T-helper 9 cell (primary cell): ENCODE results near the gene TMEM201.

Experiments
- DNase-seq: peaks from one replicate; pipeline ENCODE4 v3.0.0-alpha.2; 2020

The TMEM201 gene

DNA sequence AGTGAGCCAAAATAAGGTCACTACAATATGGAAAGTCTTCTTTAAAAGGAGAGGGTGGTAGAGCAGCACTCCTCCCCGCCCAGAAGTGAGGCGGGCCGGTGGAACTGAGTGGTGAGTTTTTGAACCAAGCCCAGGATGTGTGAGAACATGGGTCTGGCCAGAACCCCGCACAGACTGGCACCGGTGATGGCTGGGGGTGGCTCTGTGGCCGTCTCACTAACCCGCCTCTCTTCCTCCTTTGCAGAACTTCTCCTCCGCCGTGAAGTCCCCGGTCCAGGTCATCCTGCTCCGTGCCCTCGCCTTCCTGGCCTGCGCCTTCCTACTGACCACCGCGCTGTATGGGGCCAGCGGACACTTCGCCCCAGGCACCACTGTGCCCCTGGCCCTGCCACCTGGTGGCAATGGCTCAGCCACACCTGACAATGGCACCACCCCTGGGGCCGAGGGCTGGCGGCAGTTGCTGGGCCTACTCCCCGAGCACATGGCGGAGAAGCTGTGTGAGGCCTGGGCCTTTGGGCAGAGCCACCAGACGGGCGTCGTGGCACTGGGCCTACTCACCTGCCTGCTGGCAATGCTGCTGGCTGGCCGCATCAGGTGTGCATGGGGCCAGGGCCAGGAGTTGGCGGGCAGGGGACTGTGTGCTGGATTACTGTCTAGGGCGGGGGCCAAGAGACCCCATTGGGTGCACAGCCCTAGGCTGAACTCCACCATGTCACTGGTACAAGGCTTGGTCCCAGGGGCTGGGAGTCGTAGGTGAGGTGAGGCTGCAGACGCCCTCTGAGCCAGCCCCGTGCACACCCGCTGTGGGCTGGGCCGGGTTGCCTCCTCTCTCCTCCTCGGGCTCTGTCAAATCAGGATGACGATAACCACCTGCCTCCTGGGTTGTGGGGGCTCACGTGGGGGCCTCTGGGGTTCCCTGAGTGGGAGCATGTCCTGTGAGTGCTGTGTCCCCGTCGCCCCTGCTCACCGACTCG is 12.4 kb downstream of the TMEM201 start:
- DNase-seq = no peak

DNA sequence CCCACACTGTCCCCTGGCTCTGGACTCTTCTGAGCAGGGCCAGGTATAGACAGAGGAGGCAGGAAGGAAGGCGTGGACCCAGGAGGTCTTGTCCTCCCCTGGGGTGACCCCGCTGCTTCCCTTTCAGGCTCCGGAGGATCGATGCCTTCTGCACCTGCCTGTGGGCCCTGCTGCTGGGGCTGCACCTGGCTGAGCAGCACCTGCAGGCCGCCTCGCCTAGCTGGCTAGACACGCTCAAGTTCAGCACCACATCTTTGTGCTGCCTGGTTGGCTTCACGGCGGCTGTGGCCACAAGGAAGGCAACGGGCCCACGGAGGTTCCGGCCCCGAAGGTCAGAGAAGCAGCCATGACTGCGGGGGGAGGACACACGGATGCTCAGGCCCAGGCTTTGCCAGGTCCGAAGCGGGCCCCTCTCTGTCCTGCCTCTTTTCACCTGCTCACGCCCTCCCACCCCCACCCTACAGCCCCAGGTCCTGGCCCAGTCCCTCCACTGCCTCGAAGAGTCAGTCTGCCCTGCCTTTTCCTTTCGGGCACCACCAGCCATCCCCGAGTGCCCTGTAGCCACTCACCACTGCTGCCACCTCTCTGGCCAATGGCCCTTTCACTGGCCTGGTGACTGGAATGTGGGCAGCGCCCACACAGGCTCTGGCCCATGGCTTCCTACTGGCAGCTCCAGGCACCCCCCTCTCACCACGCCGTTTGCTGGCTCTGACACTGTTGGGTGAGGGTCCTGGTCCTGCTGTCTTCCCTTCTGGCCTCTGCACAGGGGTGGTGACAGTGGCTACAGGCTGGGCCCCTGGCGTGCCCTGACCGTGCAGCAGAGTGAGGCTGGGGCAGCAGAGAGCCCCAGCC is 13.5 kb downstream of the TMEM201 start:
- DNase-seq = no peak

DNA sequence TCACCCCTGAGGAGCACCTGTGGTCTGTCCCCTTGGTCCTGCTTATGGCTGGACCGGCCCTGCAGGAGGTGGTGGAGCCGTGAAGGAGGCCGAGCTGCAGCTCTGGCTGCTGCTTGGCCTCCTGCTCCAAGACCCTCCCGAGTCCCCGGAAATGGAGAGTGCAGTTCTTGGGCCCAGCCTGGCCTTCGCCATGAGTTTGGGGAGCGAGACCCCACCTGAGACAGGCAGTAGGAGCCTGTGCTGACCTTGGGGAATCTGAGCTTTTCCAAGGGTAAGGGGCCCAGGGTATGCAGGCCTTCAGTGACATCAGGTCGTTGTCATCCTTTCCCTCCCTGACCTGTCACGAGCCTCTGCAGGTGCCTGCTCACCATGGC is 14.1 kb downstream of the TMEM201 start:
- DNase-seq = no peak

DNA sequence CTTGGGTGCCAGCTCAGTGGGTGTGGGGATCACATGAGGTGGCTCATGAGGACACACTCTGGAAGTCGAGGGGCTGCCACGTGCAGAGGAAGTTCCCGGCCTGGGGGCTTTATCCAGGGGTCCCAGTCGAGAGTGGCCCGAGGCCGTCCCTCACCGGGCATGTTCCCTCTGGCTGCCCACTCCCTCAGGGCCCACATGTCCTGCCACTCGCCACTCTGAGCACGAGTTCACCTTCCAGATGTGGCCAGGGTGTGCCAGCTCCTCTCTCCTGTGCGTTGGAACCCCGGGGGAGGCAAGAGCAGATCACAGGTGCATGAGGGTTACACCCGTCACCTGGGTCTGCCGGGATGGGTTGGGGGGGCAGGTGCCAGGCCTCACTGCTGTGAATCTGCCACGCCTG is 14.6 kb downstream of the TMEM201 start:
- no peak for DNase-seq

DNA sequence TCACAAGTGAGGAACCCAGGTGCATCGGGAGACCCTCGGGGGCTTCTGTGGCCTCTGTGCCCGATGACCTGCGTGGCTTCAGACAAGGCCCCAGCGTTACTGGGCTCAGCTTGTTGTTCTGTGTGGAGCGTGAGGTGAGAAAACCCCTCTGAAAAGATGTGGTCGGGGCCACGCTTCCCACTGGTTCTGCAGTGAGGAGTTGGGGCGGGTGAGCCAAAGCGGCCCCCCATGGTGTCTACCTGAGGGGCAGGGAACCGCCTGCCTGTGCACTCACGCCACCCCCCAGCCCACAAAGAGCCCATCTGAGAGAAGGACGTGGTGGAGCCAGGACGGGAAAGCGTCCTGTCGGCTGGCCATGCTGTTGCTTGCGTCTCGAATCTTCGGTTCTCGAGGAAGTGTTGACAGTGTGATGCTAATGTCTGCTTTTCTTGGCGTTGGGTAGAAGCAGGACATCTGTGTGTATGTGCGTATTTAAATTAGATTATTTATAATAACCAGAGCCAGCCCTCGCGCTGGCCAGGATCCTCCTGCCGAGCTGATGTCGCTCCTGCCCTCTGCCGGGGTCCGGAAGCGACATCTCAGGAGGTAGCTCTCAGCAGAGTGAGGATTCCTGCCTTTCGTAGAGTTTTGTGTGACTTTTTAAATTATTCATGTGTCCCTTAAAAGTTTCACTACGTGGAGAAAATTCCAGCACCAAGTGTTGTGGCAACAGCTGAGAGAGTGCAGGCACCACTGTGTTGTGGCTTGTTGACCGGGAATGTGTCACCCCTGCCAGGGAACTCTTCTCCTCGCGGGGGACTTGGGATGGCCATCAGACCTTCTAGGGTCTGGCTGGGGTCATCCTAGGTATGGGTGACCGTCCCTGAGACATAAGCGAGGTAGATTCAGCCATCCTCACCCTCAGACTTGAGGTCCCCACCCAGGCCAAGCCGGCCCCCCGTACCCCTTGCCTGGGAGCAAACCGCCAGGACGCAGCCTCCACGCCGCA is 15.3 kb downstream of the TMEM201 start:
- DNase-seq = no peak

DNA sequence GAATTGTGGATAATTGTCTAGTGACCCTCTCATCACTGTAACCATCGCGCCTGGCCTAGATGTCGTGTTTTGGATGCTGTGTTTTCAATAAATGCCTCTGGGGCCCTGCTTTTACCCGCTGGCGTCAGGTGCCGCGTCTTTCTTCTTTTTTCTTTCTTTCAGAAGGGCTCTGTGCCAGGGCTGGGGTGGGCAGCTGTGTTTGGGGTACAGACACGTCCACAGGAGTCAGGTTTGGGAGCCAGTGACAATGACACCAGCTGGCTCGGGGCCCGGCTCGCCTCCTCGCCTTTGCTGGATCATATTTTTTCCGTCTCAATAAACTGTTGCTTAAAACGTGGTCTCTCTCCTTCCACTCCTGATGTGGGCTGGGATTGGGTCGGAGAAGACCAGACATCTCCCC is 16.1 kb downstream of the TMEM201 start:
- DNase-seq = no peak

DNA sequence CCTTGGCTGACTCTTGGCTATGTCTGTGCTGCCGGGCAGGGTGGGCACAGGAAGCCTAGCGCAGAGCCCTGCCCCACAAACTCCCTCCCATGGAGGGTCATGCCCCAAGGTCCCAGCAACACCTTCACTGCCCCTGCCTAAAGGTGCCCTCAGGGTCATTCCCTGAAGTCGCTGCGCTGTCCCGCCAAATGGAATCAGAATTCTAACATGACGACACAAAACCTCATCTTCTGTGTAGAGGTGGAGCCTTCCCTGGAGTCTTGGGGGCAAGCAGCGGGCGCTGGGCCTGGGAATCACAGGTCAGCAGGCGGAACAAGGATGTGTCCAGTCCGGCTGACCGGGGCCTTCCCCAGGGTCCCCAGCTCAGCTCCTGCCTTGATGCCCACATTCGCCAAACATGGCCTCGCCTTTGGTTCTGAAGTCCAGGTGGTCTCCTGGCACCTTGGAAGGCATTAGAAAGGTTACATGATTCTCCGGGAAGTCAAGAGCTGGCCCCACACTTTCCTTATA is 17.3 kb downstream of the TMEM201 start:
- DNase-seq = no peak

DNA sequence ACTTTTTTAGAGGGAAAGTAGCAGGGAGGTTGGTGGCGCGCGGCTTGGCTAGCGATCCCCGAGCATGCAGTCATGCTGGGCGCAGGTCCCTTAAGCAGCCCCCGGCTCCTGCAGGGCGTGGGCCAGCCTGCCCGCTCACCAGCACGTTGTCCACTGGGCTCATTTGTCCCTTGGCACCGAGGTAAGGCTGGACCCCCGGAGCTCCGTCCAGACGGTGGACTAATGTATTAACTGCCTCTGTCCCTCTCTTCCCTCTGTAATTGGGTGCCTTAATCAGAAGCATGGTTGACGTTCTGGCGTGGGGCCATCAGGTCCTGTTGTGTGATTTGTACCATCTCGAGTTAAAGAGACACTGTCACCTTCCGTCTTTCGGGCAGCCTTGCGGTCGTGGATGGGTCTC is 17.7 kb downstream of the TMEM201 start:
- no peak for DNase-seq

DNA sequence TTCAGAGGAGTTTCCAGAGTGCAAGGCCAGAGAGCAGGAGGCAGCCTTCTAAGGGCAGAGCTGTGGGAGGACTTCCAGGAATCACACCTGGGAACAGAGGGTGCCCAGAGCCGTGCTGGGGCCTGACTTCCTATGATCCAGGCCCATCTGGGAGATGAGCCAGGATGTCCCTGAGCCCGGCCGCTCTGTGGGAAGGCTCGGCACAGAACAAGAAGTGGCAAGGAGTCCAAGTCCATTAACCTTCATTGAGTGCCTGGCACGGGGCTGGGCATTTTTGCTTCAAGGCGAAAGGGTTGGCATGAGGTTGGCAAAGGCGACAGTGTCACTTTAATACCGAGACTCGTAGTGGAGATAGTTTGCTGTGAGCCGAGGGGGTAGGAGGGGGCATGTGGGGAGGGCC is 18.2 kb downstream of the TMEM201 start:
- DNase-seq = no peak

DNA sequence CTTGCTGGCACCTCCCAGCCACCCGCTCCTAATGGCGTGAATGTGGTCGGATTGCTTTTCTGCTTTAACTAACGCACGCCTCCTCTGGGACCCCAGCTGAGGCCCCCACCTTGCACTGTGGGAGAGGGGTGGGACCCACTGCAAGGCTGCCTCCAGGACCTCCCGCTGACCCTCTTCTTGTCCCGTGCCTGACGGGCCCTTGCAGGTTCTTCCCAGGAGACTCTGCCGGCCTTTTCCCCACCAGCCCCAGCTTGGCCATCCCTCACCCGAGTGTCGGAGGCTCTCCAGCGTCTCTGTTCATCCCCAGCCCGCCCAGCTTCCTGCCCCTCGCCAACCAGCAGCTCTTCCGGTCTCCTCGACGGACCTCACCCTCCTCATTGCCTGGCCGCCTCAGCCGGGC is 18.6 kb downstream of the TMEM201 start:
- DNase-seq = no peak

DNA sequence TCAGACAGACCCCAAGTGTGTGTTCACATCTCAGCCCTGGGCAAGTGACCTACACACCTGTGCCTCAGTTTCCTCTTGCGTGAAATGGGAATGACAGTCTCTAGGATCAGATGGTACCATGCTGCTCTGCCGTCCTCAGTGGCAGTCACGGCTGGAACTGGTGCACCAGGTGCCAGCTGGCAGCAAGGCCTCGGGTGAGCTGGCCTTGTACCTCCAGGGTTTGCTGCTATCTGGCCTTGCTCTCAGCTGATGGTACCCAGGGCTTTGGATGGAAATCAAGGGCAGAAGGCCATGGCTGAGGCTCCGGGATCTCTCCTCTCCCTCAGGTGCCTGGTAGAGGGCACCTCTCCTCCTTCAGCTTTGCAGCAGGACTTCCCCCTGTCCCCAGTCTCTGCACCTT is 21.3 kb downstream of the TMEM201 start:
- no peak for DNase-seq

DNA sequence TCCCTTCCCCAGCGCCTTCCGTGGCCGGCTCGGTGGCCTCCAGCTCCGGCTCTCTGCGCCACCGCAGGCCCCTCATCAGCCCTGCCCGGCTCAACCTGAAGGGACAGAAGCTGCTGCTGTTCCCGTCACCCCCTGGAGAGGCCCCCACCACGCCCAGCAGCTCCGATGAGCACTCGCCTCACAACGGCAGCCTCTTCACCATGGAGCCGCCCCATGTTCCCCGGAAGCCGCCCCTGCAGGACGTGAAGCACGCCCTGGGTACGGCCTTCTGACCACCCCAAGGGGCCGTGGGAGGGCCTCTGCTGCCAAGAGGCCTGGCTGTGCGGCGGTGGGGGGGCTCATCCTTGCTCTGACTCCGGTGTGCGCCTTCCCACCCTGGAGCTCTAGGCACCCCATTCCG is 21.8 kb downstream of the TMEM201 start:
- no peak for DNase-seq

DNA sequence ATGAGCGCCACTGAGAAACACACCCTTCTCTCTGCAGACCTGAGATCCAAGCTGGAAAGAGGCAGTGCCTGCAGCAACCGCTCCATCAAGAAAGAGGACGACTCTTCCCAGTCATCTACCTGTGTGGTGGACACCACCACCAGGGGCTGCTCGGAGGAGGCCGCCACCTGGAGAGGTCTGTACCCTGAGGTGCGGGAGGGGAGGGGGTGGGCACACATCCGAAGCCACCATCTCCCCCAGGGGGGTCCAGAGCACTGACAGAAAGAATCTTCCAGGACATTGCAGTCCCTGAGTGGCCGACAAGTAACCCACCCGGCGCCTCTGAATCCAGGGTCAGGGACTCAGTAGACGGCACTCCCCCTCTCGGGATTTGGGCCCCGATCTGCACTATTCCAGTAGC is 23.0 kb downstream of the TMEM201 start:
- DNase-seq = no peak

DNA sequence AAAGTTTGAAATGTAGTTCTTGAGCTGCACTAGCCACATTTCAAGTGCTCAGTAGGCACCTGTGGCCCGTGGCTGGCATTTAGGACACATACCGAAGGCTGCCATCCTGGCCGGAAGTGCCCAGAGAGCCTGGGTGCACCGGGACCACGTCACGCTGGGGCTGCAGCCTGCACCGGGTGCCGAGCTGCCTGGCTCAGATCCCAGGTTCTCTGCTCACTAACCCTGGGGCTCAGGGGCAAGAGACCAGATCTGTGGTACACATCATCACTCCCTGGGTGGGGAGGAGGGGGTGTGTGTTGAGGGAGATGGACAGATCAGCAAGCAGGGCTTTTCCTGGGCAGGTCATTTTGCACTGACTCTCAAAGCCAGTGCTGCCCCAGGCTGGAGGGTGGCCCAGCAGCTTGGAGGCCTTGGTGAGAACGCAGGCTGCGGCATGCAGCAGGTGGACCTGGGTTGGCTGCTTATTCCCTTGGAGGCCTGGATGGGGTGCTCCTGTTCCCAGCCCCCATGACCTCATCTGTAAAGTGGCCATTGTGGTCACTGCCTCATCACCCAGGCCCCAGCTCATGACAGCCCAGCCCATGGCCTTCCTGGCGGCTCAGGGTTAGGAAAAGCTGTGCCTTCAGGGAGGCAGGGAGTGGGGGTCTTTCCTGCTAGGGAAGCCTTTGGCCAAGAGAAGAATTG is 23.6 kb downstream of the TMEM201 start:
- DNase-seq = no peak

DNA sequence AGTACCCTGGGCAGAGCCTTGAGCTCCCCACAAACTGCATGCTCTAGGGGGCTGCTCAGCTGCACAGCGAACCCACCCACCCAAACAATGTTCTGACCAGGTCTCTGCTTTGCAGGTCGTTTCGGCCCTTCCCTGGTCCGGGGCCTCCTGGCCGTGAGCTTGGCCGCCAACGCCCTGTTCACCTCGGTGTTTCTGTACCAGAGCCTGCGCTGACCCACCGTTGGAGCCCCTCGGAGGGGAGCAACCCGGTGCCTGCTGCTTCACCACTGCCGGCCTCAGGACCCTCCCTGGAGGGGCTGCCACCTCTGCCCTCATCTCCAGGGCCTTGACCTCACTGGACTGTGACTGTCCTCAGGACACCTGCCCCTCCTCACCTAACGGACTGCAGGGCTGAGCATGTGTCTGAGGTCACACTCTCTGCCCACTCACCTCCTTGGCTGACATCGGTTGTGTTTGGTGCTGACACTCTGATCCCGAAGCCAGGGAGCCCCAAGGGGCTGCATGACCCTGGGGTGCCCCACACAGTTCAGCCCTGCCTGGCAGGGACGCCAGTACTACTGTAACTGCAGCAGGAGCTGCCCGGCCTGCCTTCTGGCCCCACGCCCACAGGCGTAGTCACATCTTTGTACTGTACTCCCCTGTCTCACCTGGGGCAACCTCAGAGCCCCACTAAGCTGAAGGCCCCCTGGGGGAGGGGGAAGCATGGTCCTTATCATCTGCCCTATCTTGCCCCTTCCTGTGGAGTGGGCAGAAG is 24.3 kb downstream of the TMEM201 start:
- DNase-seq = no peak

DNA sequence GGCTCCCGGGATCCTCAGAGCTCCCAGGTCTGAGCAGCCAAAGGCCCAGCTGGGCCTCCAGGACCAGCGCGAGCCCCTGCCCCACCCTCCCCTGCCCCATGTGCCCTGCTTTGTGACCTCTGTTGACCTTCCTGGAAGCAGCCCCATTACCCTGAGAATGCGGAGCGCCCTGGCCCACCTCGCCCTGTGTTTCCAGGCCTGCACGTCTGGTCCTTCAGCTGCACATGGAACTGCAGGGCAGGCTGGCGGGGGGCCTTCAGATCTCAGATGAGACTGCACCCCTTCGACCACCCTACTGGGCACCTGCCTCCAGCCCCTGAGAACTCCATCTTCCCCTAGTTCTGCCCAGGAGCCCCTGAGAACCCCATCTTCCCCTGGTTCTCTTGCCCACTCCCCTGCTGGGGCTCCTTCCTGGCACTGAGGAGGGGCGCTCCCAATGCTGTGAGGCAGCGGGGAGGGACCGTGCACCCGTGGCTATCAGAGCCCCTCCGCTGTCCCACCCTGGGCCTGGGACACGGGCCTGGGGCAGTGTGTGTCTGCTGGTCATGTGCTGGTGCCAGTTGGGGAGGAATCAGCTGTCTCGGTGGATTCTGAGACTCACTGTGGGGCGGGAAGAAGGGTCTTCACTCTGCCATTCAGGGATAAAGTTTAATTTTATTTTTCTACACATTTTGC is 25.1 kb downstream of the TMEM201 start:
- DNase-seq = no peak

DNA sequence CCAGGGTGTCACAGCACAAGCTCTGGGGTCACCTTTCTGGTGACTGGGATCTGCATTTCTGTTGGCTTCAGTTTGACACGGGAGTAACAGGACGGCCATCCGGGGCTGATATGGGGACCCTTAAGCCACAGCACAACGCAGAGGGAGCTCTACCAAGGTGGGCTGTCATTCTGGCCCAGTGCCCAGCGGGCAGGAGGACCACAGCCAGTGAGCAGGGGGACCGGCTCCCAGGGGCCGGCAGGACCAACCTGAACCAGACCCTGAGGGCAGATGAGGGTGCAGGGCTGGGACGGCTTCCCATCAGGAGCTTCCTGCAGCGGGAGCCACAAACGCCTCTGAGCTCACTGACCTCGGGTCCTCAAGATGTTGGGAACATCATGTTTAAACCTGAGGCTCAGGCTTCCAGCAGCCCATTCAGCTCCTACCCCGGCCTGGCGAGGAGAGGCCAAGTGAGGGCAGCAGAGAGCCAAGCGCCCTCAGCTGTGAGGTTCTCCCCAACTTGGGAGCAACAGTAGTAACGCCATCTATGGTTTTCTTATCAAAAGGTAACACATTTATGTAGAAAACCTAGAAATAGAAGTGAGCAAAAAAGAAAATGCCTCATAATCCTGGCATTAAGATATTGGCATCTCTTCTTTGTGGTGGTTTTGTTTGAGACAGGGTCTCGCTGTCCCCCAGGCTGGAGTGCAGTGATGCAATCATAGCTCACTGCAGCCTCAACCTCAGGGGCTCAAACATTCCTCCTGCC is 26.8 kb downstream of the TMEM201 start:
- DNase-seq = no peak

DNA sequence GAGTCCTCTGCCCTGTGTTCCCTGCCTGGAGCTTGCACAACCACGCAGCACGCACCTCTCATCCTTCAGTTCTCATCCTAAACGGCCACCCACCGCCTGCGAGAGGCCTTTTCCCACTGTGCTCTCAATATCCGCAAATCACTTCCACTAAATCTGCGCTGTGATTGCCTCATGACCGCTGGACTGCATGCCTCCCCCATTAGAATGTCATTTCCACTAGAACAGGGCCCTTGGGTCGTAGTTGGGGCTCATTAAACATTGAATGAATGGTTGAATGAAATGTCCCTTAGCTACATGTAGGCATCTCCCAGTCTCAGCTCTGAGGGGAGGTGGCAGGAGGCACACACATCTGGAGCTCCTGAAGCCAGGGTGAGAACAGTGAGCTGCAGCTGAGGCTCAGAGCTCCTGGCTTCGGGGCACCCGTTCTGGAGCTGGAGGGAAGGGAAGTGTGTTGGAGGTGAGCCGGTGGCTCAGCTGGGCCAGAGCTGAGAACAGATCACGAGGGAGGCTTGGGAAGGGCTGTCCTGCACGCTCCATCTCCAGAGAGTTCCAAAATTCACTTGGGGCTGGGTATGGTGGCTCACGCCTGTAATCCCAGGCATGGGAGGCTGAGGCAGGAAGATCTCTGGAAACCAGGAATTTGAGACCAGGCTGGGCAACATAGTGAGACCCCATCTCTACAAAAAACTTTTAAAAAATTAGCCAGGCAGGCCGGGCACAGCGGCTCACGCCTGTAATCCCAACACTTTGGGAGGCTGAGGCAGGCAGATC is 30.4 kb downstream of the TMEM201 start:
- no peak for DNase-seq

DNA sequence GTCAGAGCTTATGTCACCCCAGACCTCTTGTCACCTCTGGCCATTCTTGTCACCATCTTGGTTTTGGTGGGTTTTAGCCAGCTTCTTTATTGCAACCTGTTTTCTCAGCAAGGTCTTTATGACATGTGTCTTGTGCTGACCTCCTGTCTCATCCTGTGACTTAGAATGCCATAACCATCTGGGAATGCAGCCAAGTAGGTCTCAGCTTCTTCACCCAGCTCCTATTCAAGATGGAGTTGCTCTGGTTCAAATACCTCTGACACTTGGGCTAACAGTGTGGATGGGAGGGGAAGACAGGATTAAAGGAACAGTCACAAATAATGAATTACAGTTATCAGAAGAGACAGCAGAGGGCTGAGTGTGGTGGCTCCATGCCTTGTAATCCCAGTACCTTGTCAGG is 32.3 kb downstream of the TMEM201 start:
- no peak for DNase-seq
